ENCODE data around the gene RASGRF2.

DNA sequence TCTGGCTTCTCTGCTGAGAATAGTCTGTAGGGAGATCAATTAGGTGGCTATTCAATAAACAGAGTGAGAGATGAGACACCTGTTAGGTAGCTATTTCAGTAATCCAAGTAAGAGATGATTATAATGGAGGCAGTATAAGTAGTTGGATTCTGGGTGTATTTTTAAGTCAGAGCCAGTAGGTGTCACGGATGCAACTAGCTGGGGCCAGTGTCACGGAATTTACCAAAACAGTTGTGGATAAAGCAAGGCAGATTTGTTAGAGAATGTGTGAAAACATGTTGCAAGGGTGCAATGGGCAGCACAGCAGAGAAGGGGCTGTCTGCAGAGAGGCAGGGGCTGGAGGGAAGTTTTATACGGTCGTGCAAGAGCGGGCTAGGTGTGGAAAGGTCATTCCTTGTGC is 114.9 kb downstream of the RASGRF2 start:
- no peak for TF ChIP-seq EZH2phosphoT487 (IDR thresholded peaks at IDR 0.05; ENCODE audit: borderline replicate concordance, low read depth, low read length)
- TF ChIP-seq, protein P1, sequence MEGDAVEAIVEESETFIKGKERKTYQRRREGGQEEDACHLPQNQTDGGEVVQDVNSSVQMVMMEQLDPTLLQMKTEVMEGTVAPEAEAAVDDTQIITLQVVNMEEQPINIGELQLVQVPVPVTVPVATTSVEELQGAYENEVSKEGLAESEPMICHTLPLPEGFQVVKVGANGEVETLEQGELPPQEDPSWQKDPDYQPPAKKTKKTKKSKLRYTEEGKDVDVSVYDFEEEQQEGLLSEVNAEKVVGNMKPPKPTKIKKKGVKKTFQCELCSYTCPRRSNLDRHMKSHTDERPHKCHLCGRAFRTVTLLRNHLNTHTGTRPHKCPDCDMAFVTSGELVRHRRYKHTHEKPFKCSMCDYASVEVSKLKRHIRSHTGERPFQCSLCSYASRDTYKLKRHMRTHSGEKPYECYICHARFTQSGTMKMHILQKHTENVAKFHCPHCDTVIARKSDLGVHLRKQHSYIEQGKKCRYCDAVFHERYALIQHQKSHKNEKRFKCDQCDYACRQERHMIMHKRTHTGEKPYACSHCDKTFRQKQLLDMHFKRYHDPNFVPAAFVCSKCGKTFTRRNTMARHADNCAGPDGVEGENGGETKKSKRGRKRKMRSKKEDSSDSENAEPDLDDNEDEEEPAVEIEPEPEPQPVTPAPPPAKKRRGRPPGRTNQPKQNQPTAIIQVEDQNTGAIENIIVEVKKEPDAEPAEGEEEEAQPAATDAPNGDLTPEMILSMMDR (conservative IDR thresholded peaks at IDR 0.05; ENCODE audit: low read length) = no peak
